ENCODE results near the gene TRERF1.

TRERF1 gene

DNA sequence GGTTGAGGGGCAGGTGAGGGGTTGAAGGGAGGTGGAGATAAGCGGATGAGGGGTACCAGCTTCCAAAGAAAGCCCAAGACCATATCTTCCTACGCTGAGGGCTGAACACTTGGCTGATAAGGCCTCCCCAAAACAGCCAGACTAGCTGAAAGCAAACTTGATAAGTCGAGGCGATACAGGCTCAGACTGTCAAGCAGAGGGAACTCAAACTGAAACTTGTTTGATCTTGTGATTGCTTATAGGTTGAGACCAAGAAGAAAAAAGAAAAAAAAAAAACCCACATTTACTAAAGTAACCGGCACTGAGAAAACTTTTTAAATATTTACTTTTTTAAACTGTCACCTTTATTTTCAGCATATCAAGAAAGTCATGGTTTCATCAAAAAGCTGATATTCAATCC lies 73.6 kb downstream of the TRERF1 start:
- ChIA-PET CTCF (interaction anchor here (0.6 kb wide), 1 partner anchor 35 kb away, joined by 4 read pairs; no protein-coding TSS in a partner anchor), POLR2A (no interaction called here)
- no peak overlapping the region for H3K27ac ChIP-seq (ENCODE audit: extremely low read depth, low read depth, low read length)
- H3K4me3 ChIP-seq (ENCODE audit: low read depth, low read length): no peak overlapping the region
- no peaks in the 10 kb centered on the region for H3K4me1 ChIP-seq (ENCODE audit: control insufficient read depth, insufficient read depth, low read length)
- TF ChIP-seq ZNF354C (tag by site-specific recombination; IDR thresholded peaks at IDR 0.05; ENCODE audit: borderline replicate concordance, low read depth) (no peak), ZNF132 (tag by site-specific recombination; IDR thresholded peaks at IDR 0.05; ENCODE audit: borderline replicate concordance) (no peak), GFI1B (tag by site-specific recombination; IDR thresholded peaks at IDR 0.05) (no peak), PRDM1 (tag by site-specific recombination; IDR thresholded peaks at IDR 0.05) (no peak), ZNF138 (tag by site-specific recombination; IDR thresholded peaks at IDR 0.05; ENCODE audit: borderline replicate concordance) (no peak), ZBTB17 (tag by site-specific recombination; IDR thresholded peaks at IDR 0.05) (no peak), ZNF140 (tag by site-specific recombination; IDR thresholded peaks at IDR 0.05) (no peak), ZNF350 (tag by site-specific recombination; IDR thresholded peaks at IDR 0.05) (no peak), KLF8 (tag by site-specific recombination; IDR thresholded peaks at IDR 0.05) (no peak), ZFP41 (tag by site-specific recombination; IDR thresholded peaks at IDR 0.05; ENCODE audit: borderline replicate concordance) (no peak), ZNF311 (tag by site-specific recombination; IDR thresholded peaks at IDR 0.05; ENCODE audit: borderline replicate concordance) (no peak), ZNF600 (tag by site-specific recombination; IDR thresholded peaks at IDR 0.05) (no peak), ZNF701 (tag by site-specific recombination; IDR thresholded peaks at IDR 0.05) (no peak)
- TF ChIP-seq, protein P1, sequence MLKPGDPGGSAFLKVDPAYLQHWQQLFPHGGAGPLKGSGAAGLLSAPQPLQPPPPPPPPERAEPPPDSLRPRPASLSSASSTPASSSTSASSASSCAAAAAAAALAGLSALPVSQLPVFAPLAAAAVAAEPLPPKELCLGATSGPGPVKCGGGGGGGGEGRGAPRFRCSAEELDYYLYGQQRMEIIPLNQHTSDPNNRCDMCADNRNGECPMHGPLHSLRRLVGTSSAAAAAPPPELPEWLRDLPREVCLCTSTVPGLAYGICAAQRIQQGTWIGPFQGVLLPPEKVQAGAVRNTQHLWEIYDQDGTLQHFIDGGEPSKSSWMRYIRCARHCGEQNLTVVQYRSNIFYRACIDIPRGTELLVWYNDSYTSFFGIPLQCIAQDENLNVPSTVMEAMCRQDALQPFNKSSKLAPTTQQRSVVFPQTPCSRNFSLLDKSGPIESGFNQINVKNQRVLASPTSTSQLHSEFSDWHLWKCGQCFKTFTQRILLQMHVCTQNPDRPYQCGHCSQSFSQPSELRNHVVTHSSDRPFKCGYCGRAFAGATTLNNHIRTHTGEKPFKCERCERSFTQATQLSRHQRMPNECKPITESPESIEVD (tag by site-specific recombination; IDR thresholded peaks at IDR 0.05): no peak
- TF ChIP-seq, protein P2, sequence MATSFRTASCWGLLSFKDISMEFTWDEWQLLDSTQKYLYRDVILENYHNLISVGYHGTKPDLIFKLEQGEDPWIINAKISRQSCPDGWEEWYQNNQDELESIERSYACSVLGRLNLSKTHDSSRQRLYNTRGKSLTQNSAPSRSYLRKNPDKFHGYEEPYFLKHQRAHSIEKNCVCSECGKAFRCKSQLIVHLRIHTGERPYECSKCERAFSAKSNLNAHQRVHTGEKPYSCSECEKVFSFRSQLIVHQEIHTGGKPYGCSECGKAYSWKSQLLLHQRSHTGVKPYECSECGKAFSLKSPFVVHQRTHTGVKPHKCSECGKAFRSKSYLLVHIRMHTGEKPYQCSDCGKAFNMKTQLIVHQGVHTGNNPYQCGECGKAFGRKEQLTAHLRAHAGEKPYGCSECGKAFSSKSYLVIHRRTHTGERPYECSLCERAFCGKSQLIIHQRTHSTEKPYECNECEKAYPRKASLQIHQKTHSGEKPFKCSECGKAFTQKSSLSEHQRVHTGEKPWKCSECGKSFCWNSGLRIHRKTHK (tag by site-specific recombination; IDR thresholded peaks at IDR 0.05): no peak
- TF ChIP-seq, protein P3, sequence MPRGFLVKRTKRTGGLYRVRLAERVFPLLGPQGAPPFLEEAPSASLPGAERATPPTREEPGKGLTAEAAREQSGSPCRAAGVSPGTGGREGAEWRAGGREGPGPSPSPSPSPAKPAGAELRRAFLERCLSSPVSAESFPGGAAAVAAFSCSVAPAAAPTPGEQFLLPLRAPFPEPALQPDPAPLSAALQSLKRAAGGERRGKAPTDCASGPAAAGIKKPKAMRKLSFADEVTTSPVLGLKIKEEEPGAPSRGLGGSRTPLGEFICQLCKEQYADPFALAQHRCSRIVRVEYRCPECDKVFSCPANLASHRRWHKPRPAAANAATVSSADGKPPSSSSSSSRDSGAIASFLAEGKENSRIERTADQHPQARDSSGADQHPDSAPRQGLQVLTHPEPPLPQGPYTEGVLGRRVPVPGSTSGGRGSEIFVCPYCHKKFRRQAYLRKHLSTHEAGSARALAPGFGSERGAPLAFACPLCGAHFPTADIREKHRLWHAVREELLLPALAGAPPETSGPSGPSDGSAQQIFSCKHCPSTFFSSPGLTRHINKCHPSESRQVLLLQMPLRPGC (tag by site-specific recombination; IDR thresholded peaks at IDR 0.05): no peak
- no peaks in the 10 kb centered on the region for H3K36me3 ChIP-seq (ENCODE audit: control insufficient read depth in 2 of 2, insufficient read depth in 1 of 2, low read length in 2 of 2)
- no peaks in the 10 kb centered on the region for H3K9me3 ChIP-seq (ENCODE audit: control insufficient read depth, insufficient read depth, low read depth, low read length)

DNA sequence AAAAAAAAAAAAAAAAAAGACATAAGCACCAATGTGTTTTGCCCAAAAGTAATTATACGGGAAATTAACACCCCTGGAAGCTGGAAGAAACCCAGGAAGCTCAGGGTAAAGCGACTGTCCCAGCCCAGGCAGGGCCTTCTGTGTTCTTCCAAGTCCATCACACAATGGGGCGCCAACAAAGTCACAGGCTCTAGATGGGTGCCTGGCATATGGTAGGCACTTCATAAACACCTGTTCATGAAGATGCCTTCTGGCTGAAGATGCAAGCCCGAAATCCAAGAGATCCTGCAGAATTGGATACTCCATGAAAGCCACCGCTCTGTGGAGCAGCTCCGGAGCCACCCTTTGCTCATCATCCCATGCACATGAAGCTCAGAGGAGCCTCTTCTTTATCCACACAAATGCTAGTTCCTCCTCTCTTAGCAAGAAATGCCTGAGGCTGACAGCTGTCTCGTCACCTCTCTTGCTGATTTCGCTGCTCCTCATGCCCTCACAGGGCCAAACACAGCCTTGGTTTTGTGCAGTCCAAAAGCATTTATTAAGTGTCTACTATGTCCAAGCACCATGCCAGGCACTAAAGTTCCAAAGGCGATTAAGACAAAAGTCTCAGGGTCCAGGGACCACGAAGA lies 76.6 kb downstream of the TRERF1 start:
- H3K4me3 ChIP-seq (ENCODE audit: low read depth, low read length): no peak overlapping the region
- no peaks in the 10 kb centered on the region for H3K4me1 ChIP-seq (ENCODE audit: control insufficient read depth, insufficient read depth, low read length)
- no peaks in the 10 kb centered on the region for H3K36me3 ChIP-seq (ENCODE audit: control insufficient read depth in 2 of 2, insufficient read depth in 1 of 2, low read length in 2 of 2)
- no peaks in the 10 kb centered on the region for H3K9me3 ChIP-seq (ENCODE audit: control insufficient read depth, insufficient read depth, low read depth, low read length)
- ChIA-PET POLR2A (no interaction called here), CTCF (interaction anchor here (1.2 to 2.0 kb wide), 2 partner anchors 10 to 173 kb away, joined by 3 to 7 read pairs; no protein-coding TSS in a partner anchor)
- H3K27ac ChIP-seq (ENCODE audit: extremely low read depth, low read depth, low read length): no peak overlapping the region
- TF ChIP-seq, protein P4, sequence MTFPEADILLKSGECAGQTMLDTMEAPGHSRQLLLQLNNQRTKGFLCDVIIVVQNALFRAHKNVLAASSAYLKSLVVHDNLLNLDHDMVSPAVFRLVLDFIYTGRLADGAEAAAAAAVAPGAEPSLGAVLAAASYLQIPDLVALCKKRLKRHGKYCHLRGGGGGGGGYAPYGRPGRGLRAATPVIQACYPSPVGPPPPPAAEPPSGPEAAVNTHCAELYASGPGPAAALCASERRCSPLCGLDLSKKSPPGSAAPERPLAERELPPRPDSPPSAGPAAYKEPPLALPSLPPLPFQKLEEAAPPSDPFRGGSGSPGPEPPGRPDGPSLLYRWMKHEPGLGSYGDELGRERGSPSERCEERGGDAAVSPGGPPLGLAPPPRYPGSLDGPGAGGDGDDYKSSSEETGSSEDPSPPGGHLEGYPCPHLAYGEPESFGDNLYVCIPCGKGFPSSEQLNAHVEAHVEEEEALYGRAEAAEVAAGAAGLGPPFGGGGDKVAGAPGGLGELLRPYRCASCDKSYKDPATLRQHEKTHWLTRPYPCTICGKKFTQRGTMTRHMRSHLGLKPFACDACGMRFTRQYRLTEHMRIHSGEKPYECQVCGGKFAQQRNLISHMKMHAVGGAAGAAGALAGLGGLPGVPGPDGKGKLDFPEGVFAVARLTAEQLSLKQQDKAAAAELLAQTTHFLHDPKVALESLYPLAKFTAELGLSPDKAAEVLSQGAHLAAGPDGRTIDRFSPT (tag by site-specific recombination; IDR thresholded peaks at IDR 0.05): no peak
- TF ChIP-seq ZNF837 (tag by site-specific recombination; IDR thresholded peaks at IDR 0.05): no peak
- TF ChIP-seq ZNF747 (tag by site-specific recombination; IDR thresholded peaks at IDR 0.05): no peak
- TF ChIP-seq ZNF335 (tag by site-specific recombination; conservative IDR thresholded peaks at IDR 0.05): no peak
- no peak for TF ChIP-seq ZNF211 (tag by site-specific recombination; IDR thresholded peaks at IDR 0.05; ENCODE audit: low read depth)
- TF ChIP-seq ZNF202 (tag by site-specific recombination; IDR thresholded peaks at IDR 0.05; ENCODE audit: borderline replicate concordance): no peak
- TF ChIP-seq ZNF514 (tag by site-specific recombination; IDR thresholded peaks at IDR 0.05): no peak
- TF ChIP-seq ZNF707 (tag by site-specific recombination; IDR thresholded peaks at IDR 0.05): no peak
- TF ChIP-seq, protein P5, sequence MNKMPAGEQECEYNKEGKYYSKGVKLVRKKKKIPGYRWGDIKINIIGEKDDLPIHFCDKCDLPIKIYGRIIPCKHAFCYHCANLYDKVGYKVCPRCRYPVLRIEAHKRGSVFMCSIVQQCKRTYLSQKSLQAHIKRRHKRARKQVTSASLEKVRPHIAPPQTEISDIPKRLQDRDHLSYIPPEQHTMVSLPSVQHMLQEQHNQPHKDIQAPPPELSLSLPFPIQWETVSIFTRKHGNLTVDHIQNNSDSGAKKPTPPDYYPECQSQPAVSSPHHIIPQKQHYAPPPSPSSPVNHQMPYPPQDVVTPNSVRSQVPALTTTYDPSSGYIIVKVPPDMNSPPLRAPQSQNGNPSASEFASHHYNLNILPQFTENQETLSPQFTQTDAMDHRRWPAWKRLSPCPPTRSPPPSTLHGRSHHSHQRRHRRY (tag by site-specific recombination; IDR thresholded peaks at IDR 0.05): no peak
- TF ChIP-seq ZNF558 (tag by site-specific recombination; IDR thresholded peaks at IDR 0.05): no peak
- TF ChIP-seq, protein P6, sequence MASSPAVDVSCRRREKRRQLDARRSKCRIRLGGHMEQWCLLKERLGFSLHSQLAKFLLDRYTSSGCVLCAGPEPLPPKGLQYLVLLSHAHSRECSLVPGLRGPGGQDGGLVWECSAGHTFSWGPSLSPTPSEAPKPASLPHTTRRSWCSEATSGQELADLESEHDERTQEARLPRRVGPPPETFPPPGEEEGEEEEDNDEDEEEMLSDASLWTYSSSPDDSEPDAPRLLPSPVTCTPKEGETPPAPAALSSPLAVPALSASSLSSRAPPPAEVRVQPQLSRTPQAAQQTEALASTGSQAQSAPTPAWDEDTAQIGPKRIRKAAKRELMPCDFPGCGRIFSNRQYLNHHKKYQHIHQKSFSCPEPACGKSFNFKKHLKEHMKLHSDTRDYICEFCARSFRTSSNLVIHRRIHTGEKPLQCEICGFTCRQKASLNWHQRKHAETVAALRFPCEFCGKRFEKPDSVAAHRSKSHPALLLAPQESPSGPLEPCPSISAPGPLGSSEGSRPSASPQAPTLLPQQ (tag by site-specific recombination; IDR thresholded peaks at IDR 0.05): no peak
